ENCODE measurements around the gene EFEMP2.

Gene EFEMP2

DNA sequence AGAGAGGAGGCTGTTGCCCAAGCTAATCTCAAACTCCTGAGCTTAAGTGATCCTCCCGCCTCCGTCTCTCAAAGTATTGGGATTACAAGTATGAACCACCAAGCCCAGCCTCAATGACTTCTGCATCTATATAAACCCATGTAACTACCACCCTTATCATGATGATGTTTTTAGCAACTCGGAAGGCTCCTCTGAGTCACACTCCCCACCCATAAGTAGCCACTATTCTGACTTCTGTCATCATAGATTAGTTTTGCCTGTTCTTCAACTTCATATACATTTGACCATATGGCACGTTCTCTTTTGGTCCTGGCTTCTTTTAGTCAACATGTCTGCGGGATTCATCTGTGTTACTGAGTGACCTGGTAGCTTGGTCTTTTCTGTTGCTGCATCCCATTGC is 34.0 kb upstream of the EFEMP2 start:
- Histone ChIP-seq H3K79me1 (ENCODE audit: low read depth, low read length) (no peaks in the 10 kb centered on the region), H3K9ac (ENCODE audit: low read depth, low read length, poor library complexity) (no peak overlapping the region), H2BK12ac (ENCODE audit: low read length) (no peak overlapping the region), H3K14ac (ENCODE audit: low read length) (no peak overlapping the region), H3K36me3 (replicated peaks in 1 of 2; ENCODE audit: control insufficient read depth in 2 of 2, insufficient read depth in 2 of 2, low read length in 2 of 2) (no peaks in the 10 kb centered on the region), H3K9me3 (replicated peaks in 1 of 2; ENCODE audit: control insufficient read depth in 2 of 2, insufficient read depth in 1 of 2, low read depth in 1 of 2, low read length in 2 of 2) (no peaks in the 10 kb centered on the region), H3K4me2 (ENCODE audit: insufficient read depth, low read length, poor library complexity, severe bottlenecking) (no peak overlapping the region), H2AK5ac (ENCODE audit: low read depth, low read length) (no peak overlapping the region), H3K27me3 (ENCODE audit: control insufficient read depth in 3 of 3, insufficient read depth in 3 of 3, low read depth in 1 of 3, low read length in 3 of 3) (peaks cover 0 to 22% (median 0%) of the 10 kb centered on the region in 3 experiments), H2AFZ (ENCODE audit: low read length) (no peak overlapping the region), H3K27ac (replicated peaks; ENCODE audit: low read length) (no peak overlapping the region), H3K4me3 (ENCODE audit: low read length in 2 of 2) (no peak overlapping the region), H3K23ac (ENCODE audit: low read depth, low read length, poor library complexity) (no peak overlapping the region), H4K91ac (ENCODE audit: low read depth, low read length, poor library complexity) (no peak overlapping the region), H2BK5ac (ENCODE audit: low read length) (no peak overlapping the region), H3K4me1 (ENCODE audit: control insufficient read depth in 2 of 2, insufficient read depth in 1 of 2, low read depth in 1 of 2, low read length in 2 of 2) (peaks cover 7 to 13% of the 10 kb centered on the region in 2 donors), H2BK120ac (ENCODE audit: low read depth, low read length) (no peak overlapping the region), H3K18ac (ENCODE audit: low read length) (no peak overlapping the region), H3K4ac (ENCODE audit: low read length) (no peak overlapping the region), H4K8ac (ENCODE audit: low read depth, low read length) (no peak overlapping the region), H2BK15ac (ENCODE audit: low read length) (no peak overlapping the region)
- DNase-seq (ENCODE audit: low spot score), result no peak
- no CpG with 5 or more reads among the region's 5 CpGs for WGBS, 2 donors (ENCODE audit: extremely low coverage in 2 of 2, insufficient read length in 2 of 2, insufficient replicate concordance in 1 of 2)

DNA sequence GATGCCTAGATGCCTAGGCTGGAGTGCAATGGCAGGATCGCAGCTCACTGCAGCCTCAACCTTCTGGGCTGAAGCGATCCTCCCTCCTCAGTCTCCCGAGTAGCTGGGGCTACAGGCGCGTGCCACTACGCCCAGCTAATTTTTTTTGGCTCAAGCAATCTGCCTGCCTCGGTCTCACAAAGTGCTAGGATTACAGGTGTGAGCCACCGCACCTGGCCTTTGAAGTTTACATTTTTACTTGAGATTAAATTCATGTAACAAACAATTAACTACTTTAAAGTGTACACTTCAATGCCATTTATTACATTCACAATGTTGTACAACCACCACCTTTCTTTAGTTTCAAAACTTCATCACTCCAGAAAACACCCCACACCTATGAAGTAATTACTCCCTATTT is 31.1 kb upstream of the EFEMP2 start:
- no CpG with 5 or more reads among the region's 8 CpGs for WGBS, 2 donors (ENCODE audit: extremely low coverage in 2 of 2, insufficient read length in 2 of 2, insufficient replicate concordance in 1 of 2)

GRCh38 chr11:65903068-65903481 is 30.5 kb upstream of the EFEMP2 start:
- H2BK5ac ChIP-seq (ENCODE audit: low read length), result no peak overlapping the region
- peaks cover 11 to 12% of the 10 kb centered on the region in 2 donors for H3K4me1 ChIP-seq (ENCODE audit: control insufficient read depth in 2 of 2, insufficient read depth in 1 of 2, low read depth in 1 of 2, low read length in 2 of 2)
- H3K18ac ChIP-seq (ENCODE audit: low read length), result peak overlapping the region; percentile 80
- H2AFZ ChIP-seq (ENCODE audit: low read length), result peak overlapping the region; percentile 75
- WGBS, 2 donors (ENCODE audit: extremely low coverage in 2 of 2, insufficient read length in 2 of 2, insufficient replicate concordance in 1 of 2), result no CpG with 5 or more reads among the region's 5 CpGs
- H3K23ac ChIP-seq (ENCODE audit: low read depth, low read length, poor library complexity), result no peak overlapping the region
- H2BK12ac ChIP-seq (ENCODE audit: low read length), result peak overlapping the region; percentile 41
- H4K91ac ChIP-seq (ENCODE audit: low read depth, low read length, poor library complexity), result no peak overlapping the region
- H3K27me3 ChIP-seq (ENCODE audit: control insufficient read depth in 3 of 3, insufficient read depth in 3 of 3, low read depth in 1 of 3, low read length in 3 of 3), result peaks cover 20 to 55% (median 21%) of the 10 kb centered on the region in 3 experiments
- no peak overlapping the region for H3K27ac ChIP-seq (replicated peaks; ENCODE audit: low read length)
- no peaks in the 10 kb centered on the region for H3K36me3 ChIP-seq (replicated peaks in 1 of 2; ENCODE audit: control insufficient read depth in 2 of 2, insufficient read depth in 2 of 2, low read length in 2 of 2)
- H2BK120ac ChIP-seq (ENCODE audit: low read depth, low read length), result no peak overlapping the region
- H3K4ac ChIP-seq (ENCODE audit: low read length), result peak overlapping the region; percentile 10
- no peaks in the 10 kb centered on the region for H3K79me1 ChIP-seq (ENCODE audit: low read depth, low read length)
- peak overlapping the region; percentile 89 for H3K14ac ChIP-seq (ENCODE audit: low read length)
- H3K9me3 ChIP-seq (replicated peaks in 1 of 2; ENCODE audit: control insufficient read depth in 2 of 2, insufficient read depth in 1 of 2, low read depth in 1 of 2, low read length in 2 of 2), result peaks cover 0 to 2% of the 10 kb centered on the region in 2 donors
- no peak overlapping the region for H2AK5ac ChIP-seq (ENCODE audit: low read depth, low read length)
- H3K9ac ChIP-seq (ENCODE audit: low read depth, low read length, poor library complexity), result peak overlapping the region; percentile 77
- no peak overlapping the region for H3K4me2 ChIP-seq (ENCODE audit: insufficient read depth, low read length, poor library complexity, severe bottlenecking)
- DNase-seq (ENCODE audit: low spot score), result no peak
- no peak overlapping the region for H2BK15ac ChIP-seq (ENCODE audit: low read length)
- H3K4me3 ChIP-seq (ENCODE audit: low read length in 2 of 2), result no peak overlapping the region
- no peak overlapping the region for H4K8ac ChIP-seq (ENCODE audit: low read depth, low read length)

More for the DNA sequence above, 31.1 kb upstream of the EFEMP2 start:
- H4K91ac ChIP-seq (ENCODE audit: low read depth, low read length, poor library complexity), result no peak overlapping the region
- no peak overlapping the region for H2AK5ac ChIP-seq (ENCODE audit: low read depth, low read length)
- no peak overlapping the region for H3K14ac ChIP-seq (ENCODE audit: low read length)
- no peak overlapping the region for H3K23ac ChIP-seq (ENCODE audit: low read depth, low read length, poor library complexity)
- H3K4me1 ChIP-seq (ENCODE audit: control insufficient read depth in 2 of 2, insufficient read depth in 1 of 2, low read depth in 1 of 2, low read length in 2 of 2), result peaks cover 11 to 12% of the 10 kb centered on the region in 2 donors
- H3K79me1 ChIP-seq (ENCODE audit: low read depth, low read length), result no peaks in the 10 kb centered on the region
- DNase-seq (ENCODE audit: low spot score), result no peak
- no peak overlapping the region for H2BK15ac ChIP-seq (ENCODE audit: low read length)
- no peak overlapping the region for H2BK5ac ChIP-seq (ENCODE audit: low read length)
- H4K8ac ChIP-seq (ENCODE audit: low read depth, low read length), result no peak overlapping the region
- peaks cover 0 to 2% of the 10 kb centered on the region in 2 donors for H3K9me3 ChIP-seq (replicated peaks in 1 of 2; ENCODE audit: control insufficient read depth in 2 of 2, insufficient read depth in 1 of 2, low read depth in 1 of 2, low read length in 2 of 2)
- H3K36me3 ChIP-seq (replicated peaks in 1 of 2; ENCODE audit: control insufficient read depth in 2 of 2, insufficient read depth in 2 of 2, low read length in 2 of 2), result no peaks in the 10 kb centered on the region
- H2BK12ac ChIP-seq (ENCODE audit: low read length), result no peak overlapping the region
- no peak overlapping the region for H3K4me2 ChIP-seq (ENCODE audit: insufficient read depth, low read length, poor library complexity, severe bottlenecking)
- no peak overlapping the region for H3K9ac ChIP-seq (ENCODE audit: low read depth, low read length, poor library complexity)
- no peak overlapping the region for H2AFZ ChIP-seq (ENCODE audit: low read length)
- H3K4ac ChIP-seq (ENCODE audit: low read length), result no peak overlapping the region
- H3K27me3 ChIP-seq (ENCODE audit: control insufficient read depth in 3 of 3, insufficient read depth in 3 of 3, low read depth in 1 of 3, low read length in 3 of 3), result peaks cover 20 to 48% (median 21%) of the 10 kb centered on the region in 3 experiments
- H3K18ac ChIP-seq (ENCODE audit: low read length), result no peak overlapping the region
- no peak overlapping the region for H3K27ac ChIP-seq (replicated peaks; ENCODE audit: low read length)
- H2BK120ac ChIP-seq (ENCODE audit: low read depth, low read length), result no peak overlapping the region
- no peak overlapping the region for H3K4me3 ChIP-seq (ENCODE audit: low read length in 2 of 2)

GRCh38 chr11:65900899-65901180 is 28.2 kb upstream of the EFEMP2 start:
- H3K27ac ChIP-seq (replicated peaks; ENCODE audit: low read length), result no peak overlapping the region

More at GRCh38 chr11:65900899-65901180, 28.2 kb upstream of the EFEMP2 start:
- WGBS, 2 donors (ENCODE audit: extremely low coverage in 2 of 2, insufficient read length in 2 of 2, insufficient replicate concordance in 1 of 2), result no CpG with 5 or more reads among the region's 11 CpGs
- DNase-seq (ENCODE audit: low spot score), result no peak
- no peak overlapping the region for H2BK12ac ChIP-seq (ENCODE audit: low read length)
- H3K4me2 ChIP-seq (ENCODE audit: insufficient read depth, low read length, poor library complexity, severe bottlenecking), result no peak overlapping the region
- peaks cover 0 to 2% of the 10 kb centered on the region in 2 donors for H3K9me3 ChIP-seq (replicated peaks in 1 of 2; ENCODE audit: control insufficient read depth in 2 of 2, insufficient read depth in 1 of 2, low read depth in 1 of 2, low read length in 2 of 2)
- H3K36me3 ChIP-seq (replicated peaks in 1 of 2; ENCODE audit: control insufficient read depth in 2 of 2, insufficient read depth in 2 of 2, low read length in 2 of 2), result no peaks in the 10 kb centered on the region
- no peaks in the 10 kb centered on the region for H3K79me1 ChIP-seq (ENCODE audit: low read depth, low read length)
- no peak overlapping the region for H3K9ac ChIP-seq (ENCODE audit: low read depth, low read length, poor library complexity)
- peak overlapping the region in 1 of 2 donors; percentile 53 for H3K4me3 ChIP-seq (ENCODE audit: low read length in 2 of 2)
- H3K4ac ChIP-seq (ENCODE audit: low read length), result no peak overlapping the region
- H2BK15ac ChIP-seq (ENCODE audit: low read length), result no peak overlapping the region
- no peak overlapping the region for H2BK120ac ChIP-seq (ENCODE audit: low read depth, low read length)
- H2AFZ ChIP-seq (ENCODE audit: low read length), result peak overlapping the region; percentile 94
- no peak overlapping the region for H2BK5ac ChIP-seq (ENCODE audit: low read length)
- no peak overlapping the region for H3K23ac ChIP-seq (ENCODE audit: low read depth, low read length, poor library complexity)
- no peak overlapping the region for H2AK5ac ChIP-seq (ENCODE audit: low read depth, low read length)
- H3K18ac ChIP-seq (ENCODE audit: low read length), result no peak overlapping the region
- H4K8ac ChIP-seq (ENCODE audit: low read depth, low read length), result no peak overlapping the region
- peaks cover 11 to 12% of the 10 kb centered on the region in 2 donors for H3K4me1 ChIP-seq (ENCODE audit: control insufficient read depth in 2 of 2, insufficient read depth in 1 of 2, low read depth in 1 of 2, low read length in 2 of 2)
- H3K14ac ChIP-seq (ENCODE audit: low read length), result no peak overlapping the region
- H4K91ac ChIP-seq (ENCODE audit: low read depth, low read length, poor library complexity), result no peak overlapping the region
- peaks cover 20 to 53% (median 21%) of the 10 kb centered on the region in 3 experiments for H3K27me3 ChIP-seq (ENCODE audit: control insufficient read depth in 3 of 3, insufficient read depth in 3 of 3, low read depth in 1 of 3, low read length in 3 of 3)

Data from neuronal stem cell (in vitro differentiated cells).